GM18861 (cell line): Measurements from ENCODE around the gene GPR62.
"Not testable (repeated sequence)": the region's sequence is repeated elsewhere in the genome, so short reads cannot be mapped to it uniquely, and the experiment has no call there.

ENCODE experiments used
- ATAC-seq: cut with Tn5 transposase; IDR thresholded peaks from one replicate; pipeline ENCODE4 v1.9.1; 2021; ENCODE audit not compliant: unreplicated experiment

Gene GPR62, protein sequence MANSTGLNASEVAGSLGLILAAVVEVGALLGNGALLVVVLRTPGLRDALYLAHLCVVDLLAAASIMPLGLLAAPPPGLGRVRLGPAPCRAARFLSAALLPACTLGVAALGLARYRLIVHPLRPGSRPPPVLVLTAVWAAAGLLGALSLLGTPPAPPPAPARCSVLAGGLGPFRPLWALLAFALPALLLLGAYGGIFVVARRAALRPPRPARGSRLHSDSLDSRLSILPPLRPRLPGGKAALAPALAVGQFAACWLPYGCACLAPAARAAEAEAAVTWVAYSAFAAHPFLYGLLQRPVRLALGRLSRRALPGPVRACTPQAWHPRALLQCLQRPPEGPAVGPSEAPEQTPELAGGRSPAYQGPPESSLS

DNA sequence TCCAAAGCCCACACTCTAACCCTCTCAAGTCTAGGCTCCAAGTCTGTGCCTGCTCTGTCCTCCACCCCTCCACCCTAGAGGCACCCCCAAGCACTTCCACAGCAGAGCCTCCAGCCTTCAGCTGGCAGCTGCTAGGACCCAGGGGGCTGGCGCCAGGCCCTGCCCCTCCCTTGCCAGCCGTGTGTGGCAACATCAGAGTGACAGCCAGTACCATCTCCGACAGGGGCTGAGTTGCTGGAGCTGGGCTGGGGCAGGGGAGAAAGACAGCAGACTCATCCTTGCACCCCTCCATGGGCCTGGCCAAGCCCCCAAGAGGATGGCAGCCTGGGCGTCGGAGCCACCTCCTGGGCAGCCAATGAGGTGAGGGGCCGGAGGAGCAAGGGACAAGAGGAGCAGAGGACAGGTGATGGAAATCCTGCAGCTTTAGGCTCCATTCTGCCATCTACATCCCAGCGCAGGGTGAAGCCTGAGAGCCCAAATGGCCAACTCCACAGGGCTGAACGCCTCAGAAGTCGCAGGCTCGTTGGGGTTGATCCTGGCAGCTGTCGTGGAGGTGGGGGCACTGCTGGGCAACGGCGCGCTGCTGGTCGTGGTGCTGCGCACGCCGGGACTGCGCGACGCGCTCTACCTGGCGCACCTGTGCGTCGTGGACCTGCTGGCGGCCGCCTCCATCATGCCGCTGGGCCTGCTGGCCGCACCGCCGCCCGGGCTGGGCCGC, at the start of gene GPR62:
GPR62 (plus strand) TSS at position 207 of the 718 bp plus-strand sequence; CDS start at position 479, 272 bp downstream.
- ATAC-seq = no peak

DNA sequence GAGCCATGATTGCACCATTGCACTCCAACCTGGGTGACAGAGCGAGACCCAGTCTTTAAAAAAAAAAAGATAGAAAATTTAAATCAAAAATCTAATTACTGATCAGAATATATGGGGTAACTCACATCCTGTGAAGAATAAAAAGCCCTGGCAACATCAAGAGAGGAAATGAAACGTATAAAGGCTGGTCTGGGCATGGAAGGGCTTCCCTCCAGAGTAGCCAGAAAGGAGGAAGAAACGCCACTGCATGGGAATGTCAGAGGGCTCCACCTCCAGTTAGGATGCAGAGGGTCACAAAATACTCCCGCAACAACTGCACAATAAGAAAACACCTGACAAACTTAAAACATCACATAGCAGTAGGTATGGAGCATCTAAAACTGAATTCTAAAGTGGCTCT, 47.2 kb upstream of the GPR62 start:
- ATAC-seq = no peak

DNA sequence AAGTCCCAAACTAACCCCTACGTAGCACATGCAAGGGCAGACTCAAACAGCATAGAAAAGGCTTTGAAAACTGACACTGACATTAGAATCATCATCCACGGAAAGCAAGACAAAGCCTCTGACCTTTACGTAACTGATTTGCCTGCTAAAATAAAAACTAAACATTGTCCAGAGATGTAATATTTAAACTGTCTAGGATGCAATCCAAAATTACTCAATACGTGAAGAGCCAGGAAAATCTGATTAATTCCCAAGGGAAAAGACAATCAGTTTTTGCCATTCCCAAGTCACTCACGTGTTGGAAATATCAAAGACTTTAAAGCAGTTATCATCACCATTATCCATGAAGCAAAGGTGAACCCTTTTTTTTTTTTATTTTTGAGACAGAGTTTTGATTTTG, 38.8 kb upstream of the GPR62 start:
- ATAC-seq = no peak

DNA sequence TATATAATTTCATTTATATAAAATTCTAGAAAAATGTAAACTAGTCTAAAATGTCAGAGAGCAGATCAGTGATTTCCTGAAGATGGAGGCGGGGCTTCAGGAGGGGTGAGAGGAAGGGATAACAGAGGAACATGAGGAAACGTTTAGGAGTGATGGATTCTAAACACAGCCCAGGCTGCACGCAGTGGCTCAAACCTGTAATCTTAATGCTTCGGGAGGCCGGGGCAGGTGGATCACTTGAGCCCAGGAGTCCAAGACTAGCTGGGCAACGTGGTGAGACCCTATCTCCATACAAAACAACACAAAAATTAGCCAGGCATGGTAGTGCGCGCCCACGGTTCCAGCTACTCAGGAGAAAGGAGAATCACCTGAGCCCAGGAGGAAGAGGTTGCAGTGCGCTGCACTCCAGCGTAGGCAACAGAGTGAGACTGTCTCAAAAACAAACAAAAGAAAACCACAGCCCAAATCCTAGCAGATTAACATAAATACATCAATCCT, 34.1 kb upstream of the GPR62 start:
- ATAC-seq = no peak

DNA sequence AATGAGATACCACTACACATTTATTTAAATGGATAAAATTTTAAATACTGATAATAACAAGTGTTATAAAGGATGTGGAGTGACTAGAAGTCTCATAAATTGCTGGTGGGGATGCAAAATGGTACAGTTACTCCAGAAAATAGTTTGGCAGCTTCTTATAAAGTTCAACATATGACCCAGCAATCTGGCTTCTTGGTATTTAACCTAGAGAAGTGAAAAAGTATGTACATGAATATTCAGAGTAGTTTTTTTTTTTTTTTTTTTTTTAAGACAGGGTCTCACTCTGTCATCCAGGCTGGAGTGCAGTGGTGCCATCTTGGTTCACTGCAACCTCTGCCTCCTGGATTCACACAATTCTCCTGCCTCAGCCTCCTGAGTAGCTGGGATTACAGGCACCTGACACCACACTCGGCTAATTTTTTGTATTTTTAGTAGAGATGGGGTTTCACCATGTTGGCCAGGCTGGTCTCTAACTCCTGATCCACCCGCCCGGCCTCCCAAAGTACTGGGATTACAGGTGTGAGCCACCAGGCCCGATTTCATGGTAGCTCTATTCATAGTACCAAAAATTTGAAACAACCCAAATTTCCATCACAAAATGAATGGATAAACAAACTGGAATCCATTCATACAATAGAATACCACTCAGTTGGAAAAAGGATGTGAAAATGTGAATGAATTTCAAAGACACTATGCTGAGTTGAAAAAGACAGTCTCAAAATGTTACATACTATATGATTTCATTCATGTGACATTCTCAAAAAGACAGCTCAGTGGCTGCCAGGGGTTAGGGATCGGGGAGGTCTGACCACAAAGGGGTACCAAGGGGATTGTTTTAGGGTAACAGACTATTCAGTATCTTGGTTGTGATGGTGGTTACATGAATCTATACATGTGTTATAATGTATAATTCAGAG, 27.9 kb upstream of the GPR62 start:
- ATAC-seq = no peak

DNA sequence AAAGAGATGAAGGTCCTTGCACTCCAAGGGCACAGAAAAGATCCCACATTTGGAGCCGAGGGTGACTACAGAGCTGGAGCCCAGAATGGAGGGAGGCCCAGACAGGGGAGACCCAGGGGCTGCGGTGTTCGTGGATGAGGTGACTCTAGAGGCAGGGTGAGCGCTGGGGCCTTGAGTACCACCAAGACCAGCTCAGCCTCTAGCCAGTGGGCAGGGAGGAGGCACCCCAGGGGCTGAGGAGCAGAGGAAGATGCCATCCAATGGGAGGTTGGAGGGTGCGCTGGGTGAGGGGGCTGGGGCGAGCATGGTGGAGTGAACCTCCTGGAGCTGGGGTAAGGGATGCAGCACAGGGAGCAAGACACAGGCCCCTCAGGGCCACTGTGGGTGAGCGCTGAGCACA, 26.7 kb upstream of the GPR62 start:
- no peak for ATAC-seq

DNA sequence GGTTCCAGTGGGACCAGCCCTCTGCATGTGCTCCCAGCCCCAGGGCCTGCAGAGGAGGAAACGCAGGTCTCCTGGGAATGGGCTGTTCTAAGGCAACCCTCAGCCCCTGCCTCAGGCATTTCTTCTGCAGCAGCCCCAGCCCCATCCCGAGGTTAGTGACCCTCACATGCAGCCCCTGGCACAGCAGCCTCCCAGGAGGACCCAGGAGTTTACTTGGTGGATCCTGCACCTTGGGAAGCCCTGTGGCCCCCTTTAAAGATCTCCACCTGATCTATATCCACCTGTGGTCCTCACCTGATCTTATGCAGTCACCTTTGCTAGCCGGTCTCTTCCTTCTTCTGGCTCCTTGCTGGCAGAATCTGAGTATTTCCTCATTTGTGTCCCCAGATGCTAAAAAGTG, 26.2 kb upstream of the GPR62 start:
- ATAC-seq = not testable (repeated sequence)

DNA sequence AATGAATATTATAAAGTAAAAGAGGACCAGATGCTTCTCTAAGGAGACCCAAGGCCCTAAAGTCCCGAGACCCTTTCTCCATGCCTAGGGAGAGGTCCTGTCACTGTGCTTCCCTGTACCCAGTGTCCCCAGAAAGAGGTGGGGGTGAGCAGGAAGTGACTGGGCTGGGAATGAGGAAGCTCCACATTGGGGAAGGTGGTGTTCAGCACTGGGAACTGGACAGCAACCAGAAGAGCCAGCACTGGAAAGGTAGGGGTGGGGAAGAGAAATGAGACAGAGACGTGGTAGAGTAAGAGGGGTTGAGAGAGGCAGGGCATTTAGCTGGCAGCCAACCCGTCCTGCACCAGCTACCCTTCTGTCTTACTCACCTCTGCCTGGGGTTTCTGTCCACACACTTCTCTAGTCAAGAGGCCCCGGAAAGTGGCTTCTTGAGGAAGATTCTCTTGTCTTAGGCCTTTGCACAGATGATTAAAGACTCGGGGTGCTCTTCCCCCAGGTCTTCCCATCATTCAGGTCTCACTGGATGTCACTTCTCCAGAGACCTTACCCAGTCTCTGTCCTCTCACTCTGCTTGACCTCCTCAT, 25.7 kb upstream of the GPR62 start:
- ATAC-seq = no peak

DNA sequence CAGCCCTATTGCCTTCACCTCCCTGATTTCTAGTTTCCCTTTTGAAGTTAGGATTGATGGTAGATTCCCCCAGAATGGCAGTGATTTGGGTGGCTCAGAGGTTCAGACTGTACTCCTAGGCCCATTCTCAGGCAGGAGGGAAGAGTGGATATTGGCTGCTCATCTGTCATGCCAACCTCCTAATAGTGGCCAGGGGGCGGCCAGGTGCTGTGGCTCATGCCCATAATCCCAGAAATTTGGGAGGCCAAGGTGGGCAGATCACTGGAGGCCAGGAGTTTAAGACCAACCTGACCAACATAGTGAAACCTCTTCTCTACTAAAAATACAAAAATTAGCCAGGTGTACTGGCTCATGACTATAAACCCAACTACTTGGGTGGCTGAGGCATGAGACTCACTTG, 24.7 kb upstream of the GPR62 start:
- ATAC-seq = no peak

DNA sequence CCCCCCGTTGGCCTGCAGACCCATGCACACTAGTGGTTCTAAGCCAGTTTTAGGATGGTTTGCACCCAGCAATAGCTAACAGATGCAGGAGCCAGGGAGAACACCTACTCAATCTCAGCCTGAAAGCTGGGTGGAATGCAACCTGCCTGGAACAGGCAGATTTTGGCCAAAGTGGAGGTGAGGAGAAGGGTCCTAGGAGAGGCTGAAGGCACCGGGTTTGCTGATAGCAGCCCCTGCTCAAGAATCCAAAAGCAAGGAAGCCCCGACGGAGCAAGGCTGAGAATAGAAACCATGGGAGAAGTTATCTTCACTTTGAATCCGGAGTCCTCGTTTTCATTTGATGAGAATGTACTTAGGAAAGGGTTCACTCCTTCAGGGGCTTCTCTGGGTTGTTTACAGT, 23.4 kb upstream of the GPR62 start:
- no peak for ATAC-seq

DNA sequence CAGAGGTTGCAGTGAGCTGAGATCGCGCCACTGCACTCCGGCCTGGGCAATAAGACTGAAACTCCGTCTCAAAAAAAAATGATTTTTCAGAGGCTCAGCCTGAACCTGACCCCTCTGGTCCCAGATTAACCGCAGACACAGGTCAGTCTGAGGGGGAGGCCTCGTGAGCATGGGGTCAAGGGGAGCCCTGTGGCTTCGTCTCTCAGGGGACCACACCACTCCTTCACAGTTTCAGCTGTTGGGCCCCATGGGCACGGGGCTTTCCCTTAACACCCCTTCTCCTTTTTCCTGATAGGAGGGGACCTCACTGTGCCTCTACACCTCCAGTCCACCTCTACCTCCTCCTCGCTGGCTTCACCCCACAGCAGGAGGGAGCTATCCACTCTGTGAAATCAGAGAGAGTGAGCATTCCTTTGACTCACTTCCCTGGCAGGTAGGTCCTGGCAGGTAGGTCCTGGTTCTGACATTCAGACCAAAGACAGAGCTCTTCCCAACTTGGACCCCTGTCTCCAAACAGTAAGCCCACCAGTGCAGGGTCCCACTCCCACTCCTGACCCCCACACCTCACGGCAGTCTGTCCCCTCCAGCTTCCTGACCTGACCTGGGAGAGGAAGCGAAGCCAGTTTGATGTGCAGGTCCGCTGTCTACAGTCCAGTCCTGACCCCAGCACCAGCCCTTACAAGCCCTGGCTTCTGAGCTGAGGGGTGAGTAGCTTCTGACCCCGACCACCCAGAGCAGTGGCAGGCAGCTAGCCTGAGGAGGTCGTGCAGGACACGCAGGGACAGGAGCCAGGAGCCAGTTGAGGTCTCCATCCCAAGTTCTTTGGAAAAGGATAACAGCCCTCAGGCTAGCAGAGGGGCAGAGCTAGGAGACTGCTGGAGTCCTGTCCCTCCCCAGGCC, 22.5 kb upstream of the GPR62 start:
- ATAC-seq = no peak

DNA sequence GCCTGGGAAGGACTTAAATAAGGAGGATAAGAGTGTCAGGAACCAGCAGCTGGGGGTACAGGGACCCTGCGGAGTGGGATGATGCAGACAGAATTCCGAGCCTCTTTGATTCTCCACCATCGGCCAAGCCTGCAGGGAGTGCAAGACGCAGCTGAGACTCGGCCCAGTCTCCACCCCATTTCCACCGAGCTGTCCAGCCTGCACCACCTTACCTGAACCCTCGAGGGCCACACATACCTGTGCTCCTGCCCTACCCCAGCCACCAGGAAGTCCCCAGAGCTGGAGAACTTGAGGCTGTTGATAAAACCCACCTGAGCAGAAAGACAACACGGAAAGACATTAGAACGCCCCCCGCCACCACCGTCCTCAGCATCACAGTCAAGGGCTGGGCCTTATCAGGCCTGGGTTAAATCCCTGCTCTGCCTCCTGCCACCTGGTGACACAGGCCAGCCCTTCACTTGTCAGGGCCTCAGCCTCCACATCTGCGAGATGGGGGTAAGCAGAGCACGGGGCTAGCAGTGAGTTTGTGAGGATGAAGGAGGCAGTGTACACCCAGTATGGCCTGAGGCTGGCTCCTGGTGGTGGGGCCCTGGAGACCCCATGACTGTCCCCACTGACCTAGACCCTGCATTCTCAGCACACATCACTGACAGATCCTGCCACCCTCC, 21.6 kb upstream of the GPR62 start:
- no peak for ATAC-seq

DNA sequence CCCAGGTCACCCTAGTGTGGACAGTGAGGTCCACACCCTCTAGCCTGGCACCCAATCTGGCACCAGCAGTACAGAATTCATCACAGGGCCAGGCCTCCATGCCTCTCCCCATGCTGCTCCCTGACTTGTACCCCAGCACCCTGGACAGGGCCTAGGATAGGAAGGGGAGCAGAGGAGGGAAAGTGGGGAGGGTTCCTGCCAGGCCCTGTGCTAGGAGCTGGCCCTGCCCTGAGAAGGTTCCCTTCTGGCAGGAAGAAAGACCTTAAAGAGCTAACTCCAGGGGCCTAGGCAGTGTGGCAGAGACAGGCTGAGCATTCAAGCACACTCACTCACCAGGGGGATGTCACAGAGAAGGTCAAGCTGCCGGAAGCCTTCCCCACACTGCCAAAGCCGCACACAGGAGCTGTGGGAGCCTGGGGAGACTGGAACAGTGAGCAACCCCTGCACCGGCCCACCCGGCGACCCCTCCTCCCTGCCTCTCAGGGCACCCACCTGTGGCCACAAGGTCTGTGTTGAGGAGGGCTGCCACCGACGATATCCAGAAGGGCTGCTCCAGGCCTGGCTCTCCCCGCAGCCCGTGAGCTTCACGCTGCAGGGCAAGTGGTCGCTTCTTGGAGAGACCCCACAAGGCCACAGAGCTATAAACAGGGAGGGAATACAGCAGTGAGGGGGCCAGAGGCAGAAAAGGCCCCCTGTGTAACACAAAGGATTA, 20.9 kb upstream of the GPR62 start:
- no peak for ATAC-seq

DNA sequence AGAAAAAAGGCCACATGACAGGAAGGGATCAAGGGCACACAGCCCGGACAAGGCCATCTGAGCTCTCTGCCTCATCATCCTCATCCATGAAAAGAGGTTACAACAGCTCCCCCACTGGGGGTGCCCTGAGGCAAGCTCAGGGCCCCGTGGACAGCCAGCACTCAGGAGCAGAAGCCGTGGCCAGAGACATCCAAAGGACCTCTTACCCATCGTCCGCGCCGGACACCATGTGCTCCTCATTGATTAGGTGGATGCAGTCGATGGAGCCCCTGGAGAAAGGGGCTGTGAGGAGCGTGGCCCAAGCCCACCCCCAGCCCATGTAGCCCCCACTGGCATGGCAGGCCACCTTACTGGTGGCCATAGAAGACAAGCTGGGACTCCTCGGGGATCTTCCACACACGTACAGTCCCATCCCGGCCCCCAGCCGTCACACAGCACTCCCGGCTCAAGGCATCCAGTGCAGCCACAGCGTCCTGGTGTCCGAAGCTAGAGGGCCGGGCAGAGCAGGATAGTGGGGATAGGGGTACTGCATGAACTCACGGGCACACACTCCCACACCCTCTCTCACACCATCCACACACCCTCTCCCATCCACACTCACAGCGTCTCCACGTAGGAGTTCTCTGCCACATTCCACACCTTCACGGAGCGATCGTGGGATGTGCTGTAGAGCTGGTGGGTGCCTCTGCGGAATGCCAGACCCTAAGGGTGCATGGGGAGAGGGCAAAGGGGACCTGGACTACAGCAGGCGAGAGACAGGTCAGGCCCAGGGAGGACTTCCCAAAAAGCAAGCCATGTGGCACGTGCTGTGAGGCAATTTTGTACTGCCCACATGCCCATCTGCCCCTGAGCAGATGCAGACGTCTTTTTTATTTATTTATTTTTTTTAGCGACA, 19.9 kb upstream of the GPR62 start:
- no peak for ATAC-seq

DNA sequence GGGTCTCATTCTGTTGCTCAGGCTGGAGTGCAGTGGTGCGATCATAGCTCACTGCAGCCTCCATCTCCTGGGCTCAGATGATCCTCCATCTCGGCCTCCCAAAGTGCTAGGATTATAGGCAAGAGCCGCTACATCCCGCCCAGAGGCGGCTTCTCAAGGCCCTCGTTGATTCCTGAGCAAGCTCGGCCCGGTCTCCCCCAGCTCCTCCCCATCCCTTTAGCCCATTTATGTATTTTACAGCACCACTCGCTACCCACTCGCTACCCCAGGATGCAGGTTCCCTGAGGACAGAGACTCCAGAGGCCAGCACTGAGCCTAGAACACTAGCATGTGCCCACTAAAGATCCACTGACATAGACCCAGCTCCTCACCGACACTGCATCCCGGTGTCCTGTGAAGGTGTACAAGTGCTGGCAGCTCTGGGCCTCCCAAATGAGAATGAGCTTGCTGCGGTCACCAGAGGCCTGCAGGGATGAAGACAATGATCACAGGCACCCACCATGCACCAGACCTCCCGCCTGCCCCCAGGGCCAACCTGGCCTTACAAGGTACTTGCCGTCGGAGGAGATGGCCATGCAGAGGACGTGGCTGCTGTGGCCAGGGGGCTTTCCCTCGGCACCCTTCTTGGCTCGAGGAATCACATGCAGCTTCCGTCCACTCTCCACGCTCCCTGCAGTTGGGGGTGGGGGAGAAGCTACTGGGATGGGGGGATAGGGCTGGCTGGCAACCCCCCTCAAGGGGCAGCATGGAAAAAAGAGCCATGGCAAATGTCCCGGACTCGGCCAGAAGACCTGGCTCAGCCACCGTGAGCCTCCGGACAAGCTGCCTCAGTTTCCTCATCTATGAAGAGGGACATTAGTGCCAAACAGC, 19.1 kb upstream of the GPR62 start:
- no peak for ATAC-seq

DNA sequence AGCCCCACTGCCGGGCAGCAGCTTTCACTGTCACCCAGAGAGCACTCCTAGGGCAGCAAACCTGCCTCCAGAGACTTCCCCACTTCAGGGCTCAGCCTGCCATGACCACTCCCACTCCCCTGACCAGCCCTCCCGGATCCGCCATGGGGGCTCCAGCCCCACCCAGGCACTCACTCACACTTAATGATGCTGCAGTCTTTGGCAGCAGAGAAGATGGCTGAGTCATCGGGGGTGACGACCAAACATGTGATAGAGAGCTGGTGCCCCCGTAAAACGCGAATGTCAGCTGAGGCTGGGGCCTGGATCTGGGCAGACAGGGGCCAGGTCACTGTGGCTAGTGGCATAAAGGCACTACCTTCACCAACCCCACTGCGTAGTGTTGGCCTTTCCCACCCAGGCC, 18.2 kb upstream of the GPR62 start:
- ATAC-seq = no peak
